HepG2 (cell line): ENCODE data around the gene SLC16A9. TPM values are rescaled to one million over a fixed set of nuclear protein-coding genes. Genes with fewer than 3 reads are reported as not detected.

ENCODE experiments used
- ATAC-seq: fragments of 200-7000 bp; cut with Tn5 transposase; 3 replicates; pipeline ENCODE4 v1.9.1; 2020; ENCODE audit warnings: mild to moderate bottlenecking, moderate library complexity
- BruUV-seq: library from RNA; stranded (reverse); fragments of 400-500 nt; replicated peaks from 2 replicates; lab custom pipeline; 2021; lab: Mats Ljungman, UMichigan
- CTCF ChIA-PET: fragments of 300-600 bp; formaldehyde crosslinking; extraction: SDS; loops from one replicate; lab custom pipeline; 2021; ENCODE audit warnings: low total read pairs, inconsistent platforms, low intra/inter-chr PET ratio; lab: Yijun Ruan, JAX
- POLR2A ChIA-PET: fragments of 350-600 bp; sonication (Branson Sonifier 250); formaldehyde crosslinking; loops from one replicate; lab custom pipeline; 2020; ENCODE audit warnings: antibody characterized with exemption, inconsistent platforms; lab: Yijun Ruan, JAX
- DNase-seq: peaks from one replicate; pipeline ENCODE4 v3.0.0-alpha.2; 2015; ENCODE audit warnings: low spot score
- FAIRE-seq: peaks from 3 replicates; lab custom pipeline; 2011; peaks lifted over from hg19 to GRCh38; lab: Jason Lieb, UNC
- H2AFZ ChIP-seq: one replicate; pipeline ENCODE4 v1.6.1; 2011; ENCODE audit warnings: low read length, inconsistent platforms
- H3K27ac ChIP-seq: fragments of 300-600 bp; 3 replicates; pipeline ENCODE4 v1.8.0; 2011; ENCODE audit warnings: mixed run types, mild to moderate bottlenecking, mixed read lengths, low read length, inconsistent platforms; ENCODE audit not compliant: insufficient read depth; ENCODE audit errors: extremely low read length
- H3K27me3 ChIP-seq, 2 experiments: fragments of 200-600 bp in 1 of 2; 2 replicates in 1 of 2; 3 replicates in 1 of 2; pipeline versions ENCODE4 v1.6.0 to v1.8.0; 2011; ENCODE audit warnings: low read length in 2 of 2, mild to moderate bottlenecking in 2 of 2, moderate library complexity in 2 of 2, inconsistent platforms in 1 of 2; ENCODE audit not compliant: insufficient read depth in 2 of 2, control insufficient read depth in 1 of 2
- H3K36me3 ChIP-seq, 2 experiments: fragments of 200-600 bp in 1 of 2; replicated peaks in 1 of 2; 2 replicates in 1 of 2; 3 replicates in 1 of 2; pipeline versions ENCODE4 v1.5.1 to v1.8.0; 2011; ENCODE audit warnings: low read length in 2 of 2, inconsistent platforms in 1 of 2; ENCODE audit not compliant: insufficient read depth in 2 of 2, control insufficient read depth in 1 of 2
- H3K4me1 ChIP-seq: 2 replicates; pipeline ENCODE4 v1.5.1; 2012; ENCODE audit warnings: low read length, inconsistent platforms; ENCODE audit not compliant: insufficient read depth
- H3K4me2 ChIP-seq: 2 replicates; pipeline ENCODE4 v1.6.0; 2011; ENCODE audit warnings: low read depth, low read length, inconsistent platforms
- H3K4me3 ChIP-seq, 3 experiments: fragments of 200-600 bp in 1 of 3; sonication (generic), shearing (Covaris generic) in 1 of 3; replicated peaks in 1 of 3; 2 replicates each; pipeline ENCODE4 v1.5.1; 2011 to 2016; ENCODE audit warnings: low read length in 3 of 3, inconsistent platforms in 2 of 3, low read depth in 2 of 3, mild to moderate bottlenecking in 2 of 3, control low read depth in 1 of 3, mixed read lengths in 1 of 3; ENCODE audit not compliant: insufficient read depth in 1 of 3
- H3K79me2 ChIP-seq: one replicate; pipeline ENCODE4 v1.6.1; 2011; ENCODE audit warnings: low read length, inconsistent platforms; ENCODE audit not compliant: insufficient read depth
- H3K9ac ChIP-seq: 2 replicates; pipeline ENCODE4 v1.6.0; 2011; ENCODE audit warnings: mild to moderate bottlenecking, low read depth, low read length, inconsistent platforms; ENCODE audit not compliant: insufficient read depth
- H3K9me3 ChIP-seq: 2 replicates; pipeline ENCODE4 v1.5.1; 2012; ENCODE audit warnings: mild to moderate bottlenecking, low read length
- H4K20me1 ChIP-seq: 2 replicates; pipeline ENCODE4 v1.6.0; 2011; ENCODE audit warnings: inconsistent platforms, mild to moderate bottlenecking, low read length, moderate library complexity; ENCODE audit not compliant: insufficient read depth
- CC2D1A ChIP-seq: sonication (generic); formaldehyde crosslinking; IDR thresholded peaks from 2 replicates; pipeline ENCODE4 v1.8.1; 2023; ENCODE audit warnings: mild to moderate bottlenecking, missing genetic modification reagents
- EZH2 ChIP-seq: conservative IDR thresholded peaks from 2 replicates; pipeline ENCODE4 v1.6.1; 2012; ENCODE audit warnings: mild to moderate bottlenecking, low read depth, low read length, moderate library complexity
- KLF15 ChIP-seq: sonication (generic); formaldehyde crosslinking; IDR thresholded peaks from 2 replicates; pipeline ENCODE4 v1.8.1; 2023; ENCODE audit warnings: borderline replicate concordance, mild to moderate bottlenecking, inconsistent platforms, missing genetic modification reagents, mixed read lengths
- MBD4 ChIP-seq: IDR thresholded peaks from 2 replicates; pipeline ENCODE4 v1.6.1; 2012; ENCODE audit warnings: low read length, inconsistent platforms, borderline replicate concordance
- MED1 ChIP-seq: sonication (generic); formaldehyde crosslinking; IDR thresholded peaks from 2 replicates; pipeline ENCODE4 v1.4.0; 2020; ENCODE audit warnings: missing genetic modification reagents
- NR2F1 ChIP-seq, 2 experiments: fragments of 450-650 bp in 1 of 2; formaldehyde crosslinking in 1 of 2; IDR thresholded peaks; 2 replicates each; pipeline versions ENCODE4 v1.5.0 to v1.6.1; 2016 to 2020; ENCODE audit warnings: mild to moderate bottlenecking in 1 of 2, missing compliant biosample characterization in 1 of 2, missing genetic modification reagents in 1 of 2, moderate library complexity in 1 of 2
- POLR2AphosphoS5 ChIP-seq: IDR thresholded peaks from 2 replicates; pipeline ENCODE4 v1.6.1; 2012; ENCODE audit warnings: low read depth, low read length
- RORA ChIP-seq: sonication (generic); formaldehyde crosslinking; IDR thresholded peaks from 2 replicates; pipeline ENCODE4 v1.5.0; 2020; ENCODE audit warnings: mild to moderate bottlenecking, missing genetic modification reagents, moderate library complexity
- ZBTB20 ChIP-seq: sonication (generic); formaldehyde crosslinking; IDR thresholded peaks from 2 replicates; pipeline ENCODE4 v1.8.1; 2023; ENCODE audit warnings: missing genetic modification reagents, low read depth, mild to moderate bottlenecking, borderline replicate concordance
- ZNF264 ChIP-seq: sonication (generic); formaldehyde crosslinking; IDR thresholded peaks from 2 replicates; pipeline ENCODE4 v1.4.0; 2020; ENCODE audit warnings: missing genetic modification reagents
- ZNF501 ChIP-seq: sonication (generic); formaldehyde crosslinking; IDR thresholded peaks from 2 replicates; pipeline ENCODE4 v1.5.1; 2020; ENCODE audit warnings: mild to moderate bottlenecking, moderate library complexity, missing genetic modification reagents
- ZNF572 ChIP-seq: sonication (generic); formaldehyde crosslinking; IDR thresholded peaks from 2 replicates; pipeline ENCODE4 v1.5.1; 2020; ENCODE audit warnings: mild to moderate bottlenecking, missing genetic modification reagents
- ZNF776 ChIP-seq: sonication (generic); formaldehyde crosslinking; IDR thresholded peaks from 2 replicates; pipeline ENCODE4 v1.4.0; 2020; ENCODE audit warnings: mild to moderate bottlenecking, missing genetic modification reagents
- ZNF816 ChIP-seq: sonication (generic); formaldehyde crosslinking; IDR thresholded peaks from 2 replicates; pipeline ENCODE4 v1.8.0; 2022; ENCODE audit warnings: missing genetic modification reagents, mild to moderate bottlenecking, borderline replicate concordance
- WGBS: methylation state at CpG from one replicate; pipeline ENCODE4 v1.1.6; 2017; ENCODE audit warnings: low lambda C conversion rate; 5-methylcytosine and 5-hydroxymethylcytosine counted together
- in situ Hi-C: cut with HindIII; loops from 2 replicates; pipeline ENCODE4 v1.10.0; 2017; ENCODE audit warnings: low pct_unique_long_range_greater_than_20kb; ENCODE audit not compliant: extremely low pct_ligation_motif_present
- intact Hi-C: fragments of 100-400 bp; cut with micrococcal nuclease; formaldehyde crosslinking; loops from one replicate; pipeline ENCODE4 v1.10.0; 2022; ENCODE audit not compliant: unreplicated experiment
- polyA plus RNA-seq, 8 experiments: library from polyadenylated mRNA; depleted of rRNA in 3 of 8; stranded (reverse) in 7 of 8; unstranded in 1 of 8; fragments of >200 nt; fragmentation: Illumina TruSeq in 4 of 8; extraction: Trizol in 4 of 8; gene quantifications; 2 replicates each; pipeline versions ENCODE4 v1.2.1 to v1.2.3, GENCODE V29; 2011 to 2016; ENCODE audit warnings: low read depth in 4 of 8, missing spikeins in 1 of 8, mixed read lengths in 1 of 8; ENCODE audit not compliant: insufficient read depth in 1 of 8
- total RNA-seq, 5 experiments: library from RNA; depleted of rRNA; stranded (reverse); fragments of >200 nt; fragmentation: Illumina TruSeq; extraction: Trizol; gene quantifications; 2 replicates each; pipeline ENCODE4 v1.2.3, GENCODE V29; 2016; ENCODE audit warnings: low read depth in 1 of 5
- TF ChIP-seq, protein P1 (sequence below): sonication (generic); formaldehyde crosslinking; IDR thresholded peaks from 2 replicates; pipeline ENCODE4 v1.5.0; 2020; ENCODE audit warnings: mild to moderate bottlenecking, missing genetic modification reagents, borderline replicate concordance
- TF ChIP-seq, protein P2 (sequence below): sonication (generic); formaldehyde crosslinking; IDR thresholded peaks from 2 replicates; pipeline ENCODE4 v1.8.0; 2022; ENCODE audit warnings: mild to moderate bottlenecking, missing genetic modification reagents, moderate library complexity
- TF ChIP-seq, protein P3 (sequence below): sonication (generic); formaldehyde crosslinking; IDR thresholded peaks from 2 replicates; pipeline ENCODE4 v1.5.1; 2020; ENCODE audit warnings: missing genetic modification reagents, mild to moderate bottlenecking, borderline replicate concordance

SLC16A9 gene
- total and polyA plus RNA-seq, 2 of the 13 experiments (the other 11 are each of a cell fraction or from before 2014, with no cell fraction given), result 0.01 to 0.09 TPM

DNA sequence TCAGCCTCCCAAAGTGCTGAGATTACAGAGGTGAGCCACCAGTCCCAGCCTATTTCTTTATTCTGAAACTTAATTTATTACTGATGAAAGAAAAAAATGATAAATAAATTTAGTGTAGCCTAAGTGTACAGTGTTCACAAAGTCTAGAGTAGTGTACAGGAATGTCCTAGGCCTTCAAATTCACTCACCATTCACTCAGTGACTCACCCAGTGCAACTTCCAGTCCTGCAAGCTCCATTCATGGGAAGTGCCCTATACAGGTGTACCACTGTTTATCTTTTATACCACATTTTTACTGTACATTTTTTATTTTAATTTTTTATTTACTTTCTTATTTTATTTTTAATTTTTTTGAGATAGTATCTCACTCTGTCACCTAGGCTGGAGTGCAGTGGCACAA is 31.4 kb upstream of the SLC16A9 start (continued):
- TF ChIP-seq, protein P1, sequence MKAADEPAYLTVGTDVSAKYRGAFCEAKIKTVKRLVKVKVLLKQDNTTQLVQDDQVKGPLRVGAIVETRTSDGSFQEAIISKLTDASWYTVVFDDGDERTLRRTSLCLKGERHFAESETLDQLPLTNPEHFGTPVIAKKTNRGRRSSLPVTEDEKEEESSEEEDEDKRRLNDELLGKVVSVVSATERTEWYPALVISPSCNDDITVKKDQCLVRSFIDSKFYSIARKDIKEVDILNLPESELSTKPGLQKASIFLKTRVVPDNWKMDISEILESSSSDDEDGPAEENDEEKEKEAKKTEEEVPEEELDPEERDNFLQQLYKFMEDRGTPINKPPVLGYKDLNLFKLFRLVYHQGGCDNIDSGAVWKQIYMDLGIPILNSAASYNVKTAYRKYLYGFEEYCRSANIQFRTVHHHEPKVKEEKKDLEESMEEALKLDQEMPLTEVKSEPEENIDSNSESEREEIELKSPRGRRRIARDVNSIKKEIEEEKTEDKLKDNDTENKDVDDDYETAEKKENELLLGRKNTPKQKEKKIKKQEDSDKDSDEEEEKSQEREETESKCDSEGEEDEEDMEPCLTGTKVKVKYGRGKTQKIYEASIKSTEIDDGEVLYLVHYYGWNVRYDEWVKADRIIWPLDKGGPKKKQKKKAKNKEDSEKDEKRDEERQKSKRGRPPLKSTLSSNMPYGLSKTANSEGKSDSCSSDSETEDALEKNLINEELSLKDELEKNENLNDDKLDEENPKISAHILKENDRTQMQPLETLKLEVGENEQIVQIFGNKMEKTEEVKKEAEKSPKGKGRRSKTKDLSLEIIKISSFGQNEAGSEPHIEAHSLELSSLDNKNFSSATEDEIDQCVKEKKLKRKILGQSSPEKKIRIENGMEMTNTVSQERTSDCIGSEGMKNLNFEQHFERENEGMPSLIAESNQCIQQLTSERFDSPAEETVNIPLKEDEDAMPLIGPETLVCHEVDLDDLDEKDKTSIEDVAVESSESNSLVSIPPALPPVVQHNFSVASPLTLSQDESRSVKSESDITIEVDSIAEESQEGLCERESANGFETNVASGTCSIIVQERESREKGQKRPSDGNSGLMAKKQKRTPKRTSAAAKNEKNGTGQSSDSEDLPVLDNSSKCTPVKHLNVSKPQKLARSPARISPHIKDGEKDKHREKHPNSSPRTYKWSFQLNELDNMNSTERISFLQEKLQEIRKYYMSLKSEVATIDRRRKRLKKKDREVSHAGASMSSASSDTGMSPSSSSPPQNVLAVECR (CRISPR knock-in tag), result no peak
- TF ChIP-seq, all 625 proteins: peak for 0

DNA sequence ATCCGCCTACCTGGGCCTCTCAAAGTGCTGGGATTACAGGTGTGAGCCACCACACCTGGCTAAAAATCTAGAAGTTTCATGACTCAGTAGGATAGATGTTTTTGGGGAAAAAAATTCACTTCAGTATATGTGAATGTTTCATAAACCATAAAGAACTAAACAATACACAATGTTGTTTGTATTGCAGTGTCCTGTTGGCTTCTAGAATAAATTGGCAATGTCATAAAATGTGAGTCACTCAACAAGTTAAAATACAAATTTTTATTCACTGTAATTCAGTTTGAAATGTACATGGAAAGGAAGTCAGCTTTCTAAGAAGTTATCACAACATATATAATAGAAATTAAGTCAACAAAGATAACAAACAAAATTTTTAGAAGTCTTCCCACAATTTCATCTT is 27.1 kb upstream of the SLC16A9 start:
- Histone ChIP-seq H3K4me3 (no peak overlapping the region), H3K9ac (no peak overlapping the region), H3K36me3 (no peaks in the 10 kb centered on the region), H3K79me2 (no peaks in the 10 kb centered on the region), H3K9me3 (no peaks in the 10 kb centered on the region), H3K4me1 (peaks cover 17% of the 10 kb centered on the region), H4K20me1 (no peaks in the 10 kb centered on the region), H3K27me3 (no peaks in the 10 kb centered on the region; a peak in 1 of 5 replicates), H3K27ac (no peak overlapping the region), H3K4me2 (no peak overlapping the region), H2AFZ (no peak overlapping the region)
- TF ChIP-seq ZNF572 (CRISPR knock-in tag), result no peak
- no peak for TF ChIP-seq CC2D1A (CRISPR knock-in tag)
- TF ChIP-seq EZH2, result no peak
- no peak for TF ChIP-seq NR2F1 (CRISPR knock-in tag; IDR thresholded peaks at IDR 0.05)
- no peak for TF ChIP-seq ZNF264 (CRISPR knock-in tag)
- no peak for TF ChIP-seq MED1
- TF ChIP-seq MBD4, result no peak
- TF ChIP-seq RORA (CRISPR knock-in tag), result no peak
- TF ChIP-seq ZNF816 (CRISPR knock-in tag), result no peak
- TF ChIP-seq ZNF501 (CRISPR knock-in tag), result no peak
- TF ChIP-seq, protein P2, sequence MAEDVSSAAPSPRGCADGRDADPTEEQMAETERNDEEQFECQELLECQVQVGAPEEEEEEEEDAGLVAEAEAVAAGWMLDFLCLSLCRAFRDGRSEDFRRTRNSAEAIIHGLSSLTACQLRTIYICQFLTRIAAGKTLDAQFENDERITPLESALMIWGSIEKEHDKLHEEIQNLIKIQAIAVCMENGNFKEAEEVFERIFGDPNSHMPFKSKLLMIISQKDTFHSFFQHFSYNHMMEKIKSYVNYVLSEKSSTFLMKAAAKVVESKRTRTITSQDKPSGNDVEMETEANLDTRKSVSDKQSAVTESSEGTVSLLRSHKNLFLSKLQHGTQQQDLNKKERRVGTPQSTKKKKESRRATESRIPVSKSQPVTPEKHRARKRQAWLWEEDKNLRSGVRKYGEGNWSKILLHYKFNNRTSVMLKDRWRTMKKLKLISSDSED (CRISPR knock-in tag), result no peak
- no peak for TF ChIP-seq ZBTB20 (CRISPR knock-in tag)
- TF ChIP-seq POLR2AphosphoS5, result no peak
- TF ChIP-seq ZNF776 (CRISPR knock-in tag), result no peak
- TF ChIP-seq KLF15 (CRISPR knock-in tag), result no peak
- TF ChIP-seq, protein P3, sequence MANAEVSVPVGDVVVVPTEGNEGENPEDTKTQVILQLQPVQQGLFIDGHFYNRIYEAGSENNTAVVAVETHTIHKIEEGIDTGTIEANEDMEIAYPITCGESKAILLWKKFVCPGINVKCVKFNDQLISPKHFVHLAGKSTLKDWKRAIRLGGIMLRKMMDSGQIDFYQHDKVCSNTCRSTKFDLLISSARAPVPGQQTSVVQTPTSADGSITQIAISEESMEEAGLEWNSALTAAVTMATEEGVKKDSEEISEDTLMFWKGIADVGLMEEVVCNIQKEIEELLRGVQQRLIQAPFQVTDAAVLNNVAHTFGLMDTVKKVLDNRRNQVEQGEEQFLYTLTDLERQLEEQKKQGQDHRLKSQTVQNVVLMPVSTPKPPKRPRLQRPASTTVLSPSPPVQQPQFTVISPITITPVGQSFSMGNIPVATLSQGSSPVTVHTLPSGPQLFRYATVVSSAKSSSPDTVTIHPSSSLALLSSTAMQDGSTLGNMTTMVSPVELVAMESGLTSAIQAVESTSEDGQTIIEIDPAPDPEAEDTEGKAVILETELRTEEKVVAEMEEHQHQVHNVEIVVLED (CRISPR knock-in tag), result no peak
- CTCF ChIA-PET, result no interaction called here
- ATAC-seq, result no peak
- BruUV-seq, result no TSS peak
- FAIRE-seq, result no peak
- WGBS, result 47% methylated on average over 1 of the region's 1 CpG
- in situ Hi-C loops, result no loop called here
- no peak for DNase-seq
- POLR2A ChIA-PET, result no interaction called here
- intact Hi-C loops, result no loop called here
